Kidney capillary endothelial cell (primary cell): ENCODE data around the gene MYO3B.
"Not testable (repeated sequence)": the region's sequence is repeated elsewhere in the genome, so short reads cannot be mapped to it uniquely, and the experiment has no call there.

ENCODE experiments used
- DNase-seq: peaks from one replicate; pipeline ENCODE4 v3.0.0-alpha.2; 2018; ENCODE audit warnings: low spot score

MYO3B gene

GRCh38 chr2:170208967-170209366 is 31.0 kb downstream of the MYO3B start:
- no peak for DNase-seq

- DNase-seq, result no peak
These were observed 34.8 kb downstream of the MYO3B start for GRCh38 chr2:170212625-170213280.

GRCh38 chr2:170213281-170213625 is 35.3 kb downstream of the MYO3B start:
- not testable (repeated sequence) for DNase-seq

GRCh38 chr2:170213651-170214050 is 35.7 kb downstream of the MYO3B start:
- no peak for DNase-seq

GRCh38 chr2:170214309-170214948 is 36.5 kb downstream of the MYO3B start:
- DNase-seq, result no peak

- no peak for DNase-seq
These were observed 37.1 kb downstream of the MYO3B start for GRCh38 chr2:170215021-170215420.

GRCh38 chr2:170216428-170216827 is 38.5 kb downstream of the MYO3B start:
- DNase-seq, result no peak

GRCh38 chr2:170216981-170217380 is 39.0 kb downstream of the MYO3B start:
- no peak for DNase-seq

GRCh38 chr2:170217778-170218251 is 39.9 kb downstream of the MYO3B start:
- no peak for DNase-seq

- DNase-seq, result no peak
These were observed 40.5 kb downstream of the MYO3B start for GRCh38 chr2:170218456-170218855.

- no peak for DNase-seq
These were observed 41.0 kb downstream of the MYO3B start for GRCh38 chr2:170218931-170219330.

- DNase-seq, result no peak
These were observed 43.7 kb downstream of the MYO3B start for GRCh38 chr2:170221317-170222288.

- DNase-seq, result no peak
These were observed 44.4 kb downstream of the MYO3B start for GRCh38 chr2:170222298-170222697.

- DNase-seq, result no peak
These were observed 44.9 kb downstream of the MYO3B start for GRCh38 chr2:170222842-170223241.

GRCh38 chr2:170224692-170225294 is 46.8 kb downstream of the MYO3B start:
- DNase-seq, result no peak

- DNase-seq, result no peak
These were observed 48.3 kb downstream of the MYO3B start for GRCh38 chr2:170226216-170226615.

- DNase-seq, result no peak
These were observed 49.6 kb downstream of the MYO3B start for GRCh38 chr2:170227507-170227947.

- DNase-seq, result no peak
These were observed 50.0 kb downstream of the MYO3B start for GRCh38 chr2:170227951-170228350.

- no peak for DNase-seq
These were observed 50.5 kb downstream of the MYO3B start for GRCh38 chr2:170228429-170228828.

- no peak for DNase-seq
These were observed 51.2 kb downstream of the MYO3B start for GRCh38 chr2:170229125-170229524.

- DNase-seq, result no peak
These were observed 51.8 kb downstream of the MYO3B start for GRCh38 chr2:170229744-170230143.
